Esophagus squamous epithelium (tissue), 4 donors: ENCODE measurements around the gene ABCA3.

ENCODE experiments used
- CTCF ChIP-seq, 6 experiments: fragments of 450-650 bp in 4 of 6; fragments of 200-600 bp in 2 of 6; sonication (generic) in 2 of 6; IDR thresholded peaks; one replicate each; pipeline ENCODE4 v1.5.1; 2016 to 2019; ENCODE audit warnings: antibody characterized with exemption in 6 of 6, mild to moderate bottlenecking in 4 of 6, moderate library complexity in 4 of 6
- POLR2A ChIP-seq, 4 donors: fragments of 450-650 bp; IDR thresholded peaks; one replicate each; pipeline ENCODE4 v1.6.1; 2017; ENCODE audit warnings: antibody characterized with exemption in 4 of 4, mild to moderate bottlenecking in 4 of 4, moderate library complexity in 3 of 4

GRCh38 chr16:2244926-2245795 is 95.4 kb downstream of the ABCA3 start:
- TF ChIP-seq CTCF (IDR thresholded peaks at IDR 0.05) (no peak), POLR2A (IDR thresholded peaks at IDR 0.05) (no peak)
